Nephron progenitor cell (in vitro differentiated cells): ENCODE measurements around the gene CBARP.
"Not testable (repeated sequence)": the region's sequence is repeated elsewhere in the genome, so short reads cannot be mapped to it uniquely, and the experiment has no call there.

Experiments used
- DNase-seq: peaks from one replicate; pipeline ENCODE4 v3.0.0; 2021
- H3K27ac Mint-ChIP-seq: 2 replicates; pipeline ENCODE4 v1.8.0; 2021; ENCODE audit warnings: mild to moderate bottlenecking, moderate library complexity, mixed read lengths
- H3K27me3 Mint-ChIP-seq: 2 replicates; pipeline ENCODE4 v1.8.0; 2021; ENCODE audit warnings: mild to moderate bottlenecking, low read depth, mixed read lengths; ENCODE audit not compliant: poor library complexity
- H3K36me3 Mint-ChIP-seq: 2 replicates; pipeline ENCODE4 v1.8.0; 2021; ENCODE audit warnings: low read depth, mixed read lengths
- H3K4me1 Mint-ChIP-seq: 2 replicates; pipeline ENCODE4 v1.8.0; 2021; ENCODE audit warnings: mixed read lengths
- H3K4me3 Mint-ChIP-seq: 2 replicates; pipeline ENCODE4 v1.8.0; 2021; ENCODE audit warnings: mild to moderate bottlenecking, moderate library complexity, mixed read lengths
- H3K9me3 Mint-ChIP-seq: 2 replicates; pipeline ENCODE4 v1.8.0; 2021; ENCODE audit warnings: mild to moderate bottlenecking, moderate library complexity, mixed read lengths
- TF ChIP-seq, protein P1 (sequence below): fragments of 200-600 bp; sonication (generic); IDR thresholded peaks from 2 replicates; pipeline ENCODE4 v1.5.0; 2021; ENCODE audit warnings: antibody characterized with exemption

CBARP gene

DNA sequence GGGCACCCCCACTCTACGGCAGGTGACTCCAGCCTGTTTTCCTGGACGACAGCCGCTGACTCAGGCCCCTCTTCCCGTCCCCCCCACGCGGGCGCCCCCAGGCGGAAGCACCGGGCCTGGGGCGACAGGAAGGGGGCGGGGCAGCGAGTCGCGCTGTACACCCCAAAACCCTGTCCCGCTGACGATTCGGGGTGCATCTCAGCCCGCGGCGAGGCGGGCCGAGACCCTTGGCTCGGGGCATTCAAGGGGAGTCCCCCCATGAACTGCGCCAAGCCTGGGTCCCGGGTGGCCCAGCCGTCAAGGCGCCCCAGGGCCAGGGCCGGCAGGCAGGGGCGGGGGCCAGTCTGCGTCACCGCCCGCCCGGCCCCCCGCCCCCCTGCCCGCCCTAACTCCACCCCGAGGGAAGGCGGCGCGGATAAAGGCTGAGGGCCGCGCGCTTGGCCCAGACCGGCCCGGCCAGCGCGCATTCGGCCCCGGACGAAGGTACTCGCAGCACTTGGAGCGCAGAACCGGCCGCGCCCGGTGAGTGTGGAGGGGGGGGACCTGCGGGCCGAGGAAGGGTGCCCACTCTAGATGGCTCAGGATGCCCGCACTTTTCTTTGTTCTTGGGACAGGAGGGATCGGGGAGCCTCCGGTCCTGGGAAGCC, 10.5 kb upstream of the CBARP start, which contains the start of gene MIDN:
TSS of gene MIDN (plus strand) at position 445 of the 647 bp plus-strand sequence. CDS start 1,714 bp downstream, outside the sequence.
- Mint-ChIP-seq H3K4me3 (peak within 1 kb of the TSS; percentile 82), H3K27me3 (no peaks in the 10 kb centered on the region), H3K9me3 (no peaks in the 10 kb centered on the region), H3K4me1 (peaks cover 19% of the 10 kb centered on the region), H3K36me3 (peaks cover 4% of the 10 kb centered on the region), H3K27ac (peak within 1 kb of the TSS; percentile 51)
- peak; percentile 77 for DNase-seq
- TF ChIP-seq, protein P1, sequence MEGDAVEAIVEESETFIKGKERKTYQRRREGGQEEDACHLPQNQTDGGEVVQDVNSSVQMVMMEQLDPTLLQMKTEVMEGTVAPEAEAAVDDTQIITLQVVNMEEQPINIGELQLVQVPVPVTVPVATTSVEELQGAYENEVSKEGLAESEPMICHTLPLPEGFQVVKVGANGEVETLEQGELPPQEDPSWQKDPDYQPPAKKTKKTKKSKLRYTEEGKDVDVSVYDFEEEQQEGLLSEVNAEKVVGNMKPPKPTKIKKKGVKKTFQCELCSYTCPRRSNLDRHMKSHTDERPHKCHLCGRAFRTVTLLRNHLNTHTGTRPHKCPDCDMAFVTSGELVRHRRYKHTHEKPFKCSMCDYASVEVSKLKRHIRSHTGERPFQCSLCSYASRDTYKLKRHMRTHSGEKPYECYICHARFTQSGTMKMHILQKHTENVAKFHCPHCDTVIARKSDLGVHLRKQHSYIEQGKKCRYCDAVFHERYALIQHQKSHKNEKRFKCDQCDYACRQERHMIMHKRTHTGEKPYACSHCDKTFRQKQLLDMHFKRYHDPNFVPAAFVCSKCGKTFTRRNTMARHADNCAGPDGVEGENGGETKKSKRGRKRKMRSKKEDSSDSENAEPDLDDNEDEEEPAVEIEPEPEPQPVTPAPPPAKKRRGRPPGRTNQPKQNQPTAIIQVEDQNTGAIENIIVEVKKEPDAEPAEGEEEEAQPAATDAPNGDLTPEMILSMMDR: no peak

DNA sequence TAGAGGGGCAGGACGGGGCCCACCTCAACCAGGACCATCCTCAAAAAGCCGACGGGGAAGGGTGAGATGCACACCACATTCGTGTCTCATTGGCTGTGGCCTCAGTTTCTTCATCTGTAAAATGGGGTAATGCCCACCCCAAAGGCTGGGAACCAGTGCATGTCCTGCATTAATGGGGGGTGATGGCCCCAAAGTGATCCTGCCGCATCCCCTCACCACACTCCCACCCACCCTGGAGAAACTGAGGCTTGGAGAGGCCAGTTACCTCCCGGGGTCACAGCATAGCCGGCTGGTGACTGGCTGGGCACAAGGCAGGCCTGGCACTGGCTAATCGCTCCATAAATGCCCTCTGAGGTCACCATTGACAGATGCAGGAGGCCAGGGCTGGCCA, 9.9 kb upstream of the CBARP start:
- H3K36me3 Mint-ChIP-seq: peaks cover 4% of the 10 kb centered on the region
- peaks cover 23% of the 10 kb centered on the region for H3K4me1 Mint-ChIP-seq
- TF ChIP-seq, protein P1: no peak
- H3K4me3 Mint-ChIP-seq: peak overlapping the region; percentile 25
- no peak for DNase-seq
- no peaks in the 10 kb centered on the region for H3K27me3 Mint-ChIP-seq
- H3K9me3 Mint-ChIP-seq: no peaks in the 10 kb centered on the region
- H3K27ac Mint-ChIP-seq: no peak overlapping the region

DNA sequence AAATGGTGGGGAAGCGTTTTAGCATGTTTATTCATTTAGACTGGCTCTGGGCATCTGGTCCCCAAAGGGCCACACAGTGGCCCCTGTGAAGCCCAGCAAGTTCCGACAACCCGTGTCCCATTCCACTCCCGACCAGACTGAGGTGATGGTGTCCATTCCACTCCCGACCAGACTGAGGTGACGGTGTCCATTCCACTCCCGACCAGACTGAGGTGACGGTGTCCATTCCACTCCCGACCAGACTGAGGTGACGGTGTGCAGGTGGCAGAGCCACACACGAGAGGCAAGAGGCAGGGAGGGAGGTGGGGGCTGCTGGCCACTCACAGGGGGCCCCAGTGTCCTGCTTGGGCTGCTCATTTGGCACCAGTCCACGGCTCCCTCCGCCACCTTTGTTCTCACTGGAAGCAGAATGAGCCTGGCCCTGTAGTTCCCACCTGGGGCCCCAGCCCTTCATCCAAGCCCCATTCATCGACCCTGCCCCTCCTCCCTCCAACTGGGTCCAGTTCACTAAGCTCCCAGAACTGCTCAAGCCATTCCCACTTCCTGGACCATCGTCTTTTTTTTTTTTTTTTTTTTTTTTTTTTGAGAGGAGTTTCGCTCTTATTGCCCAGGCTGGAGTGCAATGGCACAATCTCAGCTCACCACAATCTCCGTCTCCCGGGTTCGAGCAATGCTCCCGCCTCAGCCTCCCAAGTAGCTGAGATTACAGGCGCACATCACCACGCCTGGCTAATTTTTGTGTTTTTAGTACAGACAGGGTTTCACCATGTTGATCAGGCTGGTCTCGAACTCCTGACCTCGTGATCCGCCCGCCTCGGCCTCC, 8.7 kb upstream of the CBARP start:
- H3K27me3 Mint-ChIP-seq, H3K27ac Mint-ChIP-seq, H3K4me3 Mint-ChIP-seq, H3K36me3 Mint-ChIP-seq, H3K9me3 Mint-ChIP-seq: not testable (repeated sequence)
- peaks cover 22% of the 10 kb centered on the region for H3K4me1 Mint-ChIP-seq
- peak; percentile 36 for DNase-seq

DNA sequence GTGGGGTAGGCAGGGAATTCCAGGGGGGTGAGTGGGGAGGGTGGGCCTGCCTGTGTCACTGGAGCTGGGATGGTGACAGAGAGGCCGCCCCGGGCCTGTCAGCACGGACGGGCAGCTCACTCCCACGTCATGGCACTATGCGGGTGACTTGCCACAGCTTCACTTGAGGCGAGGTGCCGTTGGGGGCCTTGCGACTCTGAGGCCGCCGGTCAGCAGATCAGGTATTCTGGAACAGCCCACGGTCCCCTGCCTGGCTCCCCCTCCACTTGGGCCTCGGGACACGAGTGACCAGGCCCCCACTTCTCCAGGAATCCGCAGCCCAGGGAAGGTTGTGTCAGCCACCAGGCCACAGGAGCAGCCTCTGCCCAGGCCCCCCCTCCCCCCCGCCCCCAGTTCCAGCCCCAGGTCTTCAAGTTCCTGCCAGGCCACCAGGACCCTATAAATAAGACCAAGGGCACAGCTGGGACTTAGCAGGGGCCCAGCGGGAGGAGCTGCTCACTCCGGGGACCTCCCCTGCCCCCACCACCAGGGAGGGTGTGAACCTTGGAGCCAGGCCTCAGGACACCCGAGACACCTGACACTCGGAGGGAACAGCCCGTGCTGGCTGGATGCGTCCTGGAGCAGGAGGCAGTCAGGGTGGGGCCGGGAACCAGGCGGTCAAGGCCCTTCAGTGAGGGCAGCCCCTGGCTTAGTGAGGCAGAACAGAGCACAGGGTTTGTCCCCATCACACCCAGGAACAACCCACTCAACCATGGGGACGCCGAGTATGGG, 7.9 kb upstream of the CBARP start:
- no peaks in the 10 kb centered on the region for H3K27me3 Mint-ChIP-seq
- no peaks in the 10 kb centered on the region for H3K36me3 Mint-ChIP-seq
- TF ChIP-seq, protein P1: no peak
- no peaks in the 10 kb centered on the region for H3K9me3 Mint-ChIP-seq
- no peak overlapping the region for H3K4me3 Mint-ChIP-seq
- no peak overlapping the region for H3K27ac Mint-ChIP-seq
- peak; percentile 60 for DNase-seq
- H3K4me1 Mint-ChIP-seq: peaks cover 24% of the 10 kb centered on the region

DNA sequence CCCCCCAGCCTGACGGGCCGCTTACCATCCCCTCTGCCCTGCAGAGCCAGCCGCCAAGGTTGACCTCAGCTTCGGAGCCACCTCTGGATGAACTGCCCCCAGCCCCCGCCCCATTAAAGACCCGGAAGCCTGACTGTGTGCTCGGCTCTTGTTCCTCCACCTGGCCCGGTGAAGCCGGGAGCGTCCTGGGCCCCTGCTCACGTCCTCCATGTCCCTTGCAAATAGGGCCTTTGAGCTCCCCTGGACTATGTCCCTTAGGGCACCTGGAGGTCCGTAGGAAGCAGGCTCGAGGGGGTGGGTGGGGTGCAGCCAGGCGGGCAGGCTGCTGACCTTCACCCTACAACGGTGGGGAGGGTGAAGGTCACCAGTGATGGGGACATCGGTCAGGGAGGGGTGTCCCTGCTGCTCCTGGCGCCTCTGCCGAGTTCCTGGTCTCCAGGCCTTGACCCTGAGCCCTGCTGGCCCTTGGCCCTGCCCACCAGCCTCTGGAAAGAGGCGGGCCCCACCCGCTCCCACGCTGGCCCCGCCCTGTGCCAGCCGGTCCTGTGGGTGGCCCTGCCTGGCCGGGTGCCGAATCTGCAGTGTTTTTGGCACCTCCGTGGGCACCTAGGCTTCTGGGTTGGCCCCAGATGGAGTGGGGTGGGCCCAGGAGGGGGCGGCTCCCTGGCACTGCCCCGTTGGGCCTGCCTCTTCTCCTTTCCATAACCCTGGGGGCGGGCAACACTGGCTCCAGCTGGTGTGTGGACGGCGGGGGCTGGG, 7.1 kb upstream of the CBARP start:
- peaks cover 24% of the 10 kb centered on the region for H3K4me1 Mint-ChIP-seq
- no peaks in the 10 kb centered on the region for H3K36me3 Mint-ChIP-seq
- H3K27me3 Mint-ChIP-seq: no peaks in the 10 kb centered on the region
- DNase-seq: no peak
- peak overlapping the region; percentile 60 for H3K4me3 Mint-ChIP-seq
- no peaks in the 10 kb centered on the region for H3K9me3 Mint-ChIP-seq
- TF ChIP-seq, protein P1: peak; percentile 12
- no peak overlapping the region for H3K27ac Mint-ChIP-seq
